Measurements from ENCODE around the gene PDE6A.

DNA sequence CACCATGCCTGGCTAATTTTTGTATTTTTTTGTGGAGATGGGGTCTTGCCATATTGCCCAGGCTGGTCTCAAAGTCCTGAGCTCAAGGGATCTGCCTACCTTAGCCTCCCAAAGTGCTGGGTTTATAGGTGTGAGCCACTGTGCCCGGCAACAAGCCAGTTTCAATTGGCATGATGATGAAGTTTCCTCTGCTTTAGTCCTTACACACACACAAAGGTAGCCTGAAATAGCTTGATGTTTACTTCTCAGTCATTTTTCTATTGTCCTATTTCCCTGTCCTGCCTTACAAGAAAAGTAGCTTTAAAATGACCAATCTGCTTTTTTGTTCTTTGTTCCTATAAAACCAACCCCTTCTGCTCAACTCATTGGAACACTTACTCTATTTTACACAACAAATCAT is 33.6 kb downstream of the PDE6A start:
- TF ChIP-seq, protein P1, sequence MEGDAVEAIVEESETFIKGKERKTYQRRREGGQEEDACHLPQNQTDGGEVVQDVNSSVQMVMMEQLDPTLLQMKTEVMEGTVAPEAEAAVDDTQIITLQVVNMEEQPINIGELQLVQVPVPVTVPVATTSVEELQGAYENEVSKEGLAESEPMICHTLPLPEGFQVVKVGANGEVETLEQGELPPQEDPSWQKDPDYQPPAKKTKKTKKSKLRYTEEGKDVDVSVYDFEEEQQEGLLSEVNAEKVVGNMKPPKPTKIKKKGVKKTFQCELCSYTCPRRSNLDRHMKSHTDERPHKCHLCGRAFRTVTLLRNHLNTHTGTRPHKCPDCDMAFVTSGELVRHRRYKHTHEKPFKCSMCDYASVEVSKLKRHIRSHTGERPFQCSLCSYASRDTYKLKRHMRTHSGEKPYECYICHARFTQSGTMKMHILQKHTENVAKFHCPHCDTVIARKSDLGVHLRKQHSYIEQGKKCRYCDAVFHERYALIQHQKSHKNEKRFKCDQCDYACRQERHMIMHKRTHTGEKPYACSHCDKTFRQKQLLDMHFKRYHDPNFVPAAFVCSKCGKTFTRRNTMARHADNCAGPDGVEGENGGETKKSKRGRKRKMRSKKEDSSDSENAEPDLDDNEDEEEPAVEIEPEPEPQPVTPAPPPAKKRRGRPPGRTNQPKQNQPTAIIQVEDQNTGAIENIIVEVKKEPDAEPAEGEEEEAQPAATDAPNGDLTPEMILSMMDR (IDR thresholded peaks at IDR 0.05; ENCODE audit: low read depth, low read length) = no peak
- no peak for TF ChIP-seq EZH2phosphoT487 (IDR thresholded peaks at IDR 0.05; ENCODE audit: low read depth)
